GM23248 (cell line): ENCODE measurements around the gene STAT2.

Experiments used
- EZH2 ChIP-seq: fragments of 200-600 bp; sonication (generic); IDR thresholded peaks from 2 replicates; pipeline ENCODE4 v1.6.1; 2018; ENCODE audit warnings: antibody characterized with exemption, mild to moderate bottlenecking; ENCODE audit not compliant: insufficient read depth, poor library complexity, severe bottlenecking
- EZH2phosphoT487 ChIP-seq: fragments of 200-600 bp; sonication (generic); IDR thresholded peaks from 2 replicates; pipeline ENCODE4 v1.6.1; 2018; ENCODE audit warnings: antibody characterized with exemption, moderate library complexity, mild to moderate bottlenecking, low read depth; ENCODE audit not compliant: insufficient read depth

DNA sequence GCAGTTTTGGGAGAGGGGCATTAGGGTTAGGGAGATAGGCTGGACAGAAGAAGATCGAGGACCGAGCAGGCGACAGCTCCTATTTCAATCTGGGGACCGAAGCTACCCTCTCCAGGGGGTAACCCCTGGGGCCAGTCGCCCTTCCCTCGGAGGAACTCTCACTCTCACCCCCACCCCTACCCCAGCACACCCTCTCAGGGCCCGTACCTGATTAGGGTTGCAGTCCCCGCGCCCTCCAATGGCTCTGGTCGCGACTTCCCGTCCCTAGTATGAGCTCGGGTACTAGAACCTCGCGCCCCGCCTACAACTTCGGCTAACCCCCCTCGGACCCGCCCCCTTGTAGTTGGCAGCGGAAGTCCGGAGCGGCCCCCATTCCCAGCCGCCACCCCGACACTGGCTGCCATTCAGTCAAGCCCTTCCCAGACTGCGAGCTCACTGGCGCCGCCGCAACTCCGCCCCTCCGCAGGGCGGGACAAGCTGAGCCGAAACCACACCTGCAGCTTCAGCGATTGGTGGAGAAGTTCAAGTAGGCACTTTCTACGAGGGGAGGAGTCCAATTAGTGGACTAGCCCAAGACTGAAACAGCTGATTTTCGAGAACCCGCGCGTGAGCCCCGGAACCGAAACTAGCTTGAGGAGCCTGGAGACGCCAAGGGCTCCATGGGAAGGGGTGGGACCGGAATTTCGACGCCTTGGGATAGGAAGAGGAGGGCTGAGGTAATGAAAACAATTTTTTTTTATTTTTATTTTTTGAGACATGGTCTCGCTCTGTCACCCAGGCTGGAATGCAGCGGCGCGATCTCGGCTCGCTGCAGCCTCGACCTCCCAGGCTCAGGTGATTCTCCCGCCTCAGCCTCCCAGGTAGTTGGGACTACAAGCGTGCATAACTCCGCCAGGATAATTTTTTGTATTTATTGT lies at the start of gene STAT2:
- TF ChIP-seq EZH2 (no peak), EZH2phosphoT487 (no peak)
